ENCODE measurements around the gene NES.
A peak's percentile ranks its signal among the peaks of the same experiment; 100 is the strongest.
"Not testable (repeated sequence)": the region's sequence is repeated elsewhere in the genome, so short reads cannot be mapped to it uniquely, and the experiment has no call there.

NES gene

DNA sequence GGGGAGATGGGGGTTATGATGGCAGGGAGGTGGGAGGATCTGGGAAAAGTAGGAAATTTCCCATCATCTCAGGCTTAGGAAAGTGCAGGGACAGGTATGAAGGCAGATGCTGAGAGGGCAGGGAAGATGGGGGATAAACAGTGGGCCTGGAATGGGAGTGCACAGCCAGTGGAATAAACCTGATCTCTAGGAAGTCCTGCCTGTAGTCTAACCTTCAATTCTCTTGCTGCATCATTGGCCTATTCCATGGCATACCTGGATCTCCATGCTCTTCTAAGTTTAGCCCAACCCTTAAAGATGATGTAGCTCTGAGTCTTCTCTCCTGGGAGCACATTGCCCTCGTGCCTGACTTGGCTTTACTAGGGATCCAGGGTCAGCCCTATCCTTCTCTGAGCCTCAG is 32.6 kb downstream of the NES start:
- no peak for DNase-seq (ENCODE audit: low spot score)

DNA sequence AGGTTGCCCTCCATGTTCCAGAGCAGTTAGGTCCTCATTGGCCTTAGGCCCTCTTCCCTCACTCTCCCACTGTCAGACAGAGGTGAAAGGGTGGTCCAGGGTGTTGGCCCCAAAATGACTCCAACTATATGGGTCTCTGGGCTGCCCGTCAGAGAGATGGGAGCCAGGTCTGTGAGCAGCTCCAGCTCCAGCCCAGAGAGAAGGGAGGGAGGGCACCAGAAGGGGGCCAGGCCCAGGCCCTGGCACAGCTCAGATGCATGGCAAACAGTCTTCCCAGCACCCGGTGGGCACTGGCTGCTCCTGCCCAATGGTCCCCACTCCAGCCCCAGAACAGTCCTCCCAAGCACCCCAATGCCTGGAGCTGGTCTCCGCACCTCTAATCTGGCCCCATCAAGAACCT is 33.1 kb downstream of the NES start:
- DNase-seq (ENCODE audit: low spot score) = no peak

DNA sequence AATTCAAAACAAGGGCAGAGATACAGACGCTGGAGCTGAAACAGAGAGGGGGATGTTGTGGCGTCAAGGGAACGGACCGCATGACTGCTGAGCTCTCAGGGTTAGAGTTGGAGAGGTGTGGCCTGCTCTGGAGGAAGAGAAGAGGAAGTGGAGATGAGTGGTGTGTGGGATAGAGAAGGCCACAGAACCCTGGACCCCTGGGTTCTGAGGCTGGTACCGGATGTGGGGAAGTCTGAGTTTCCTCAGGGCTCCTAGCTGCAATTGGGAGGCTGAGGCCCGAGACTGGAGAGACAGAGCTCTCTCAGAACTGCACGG is 33.5 kb downstream of the NES start:
- DNase-seq (ENCODE audit: low spot score) = peak; percentile 54

DNA sequence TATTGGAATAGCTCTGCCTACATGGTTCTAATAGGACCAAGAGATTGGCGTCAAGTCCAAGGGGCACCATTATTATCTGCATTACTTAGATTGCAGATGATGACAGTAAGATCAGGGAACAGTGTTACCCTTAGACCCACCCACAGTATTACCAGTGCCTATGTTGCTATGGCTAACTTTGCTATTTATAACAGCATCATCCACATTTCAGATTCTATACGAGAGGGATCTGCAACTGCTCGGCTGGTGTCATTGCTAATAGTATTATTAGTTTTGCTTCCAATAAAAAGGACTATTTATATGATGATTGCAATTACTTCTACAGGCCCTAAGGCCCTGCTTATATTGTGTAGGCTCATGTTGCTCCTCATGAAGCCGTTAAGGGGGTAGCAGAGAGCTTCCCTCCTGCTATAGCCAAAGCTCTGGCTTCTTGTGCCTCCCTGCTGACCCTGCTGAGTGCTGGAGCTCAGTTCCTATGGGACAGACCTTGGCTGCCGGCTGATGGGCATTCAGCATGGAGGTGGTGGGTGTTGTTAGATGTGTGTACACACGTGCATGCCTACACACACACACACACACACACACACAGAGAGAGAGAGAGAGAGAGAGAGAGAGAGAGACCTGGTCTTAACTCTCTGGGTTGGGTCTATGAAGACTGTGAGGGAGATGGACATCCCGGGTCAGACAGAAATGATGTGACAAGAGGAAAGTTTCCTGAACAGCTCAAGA is 34.0 kb downstream of the NES start:
- DNase-seq (ENCODE audit: low spot score) = no peak

DNA sequence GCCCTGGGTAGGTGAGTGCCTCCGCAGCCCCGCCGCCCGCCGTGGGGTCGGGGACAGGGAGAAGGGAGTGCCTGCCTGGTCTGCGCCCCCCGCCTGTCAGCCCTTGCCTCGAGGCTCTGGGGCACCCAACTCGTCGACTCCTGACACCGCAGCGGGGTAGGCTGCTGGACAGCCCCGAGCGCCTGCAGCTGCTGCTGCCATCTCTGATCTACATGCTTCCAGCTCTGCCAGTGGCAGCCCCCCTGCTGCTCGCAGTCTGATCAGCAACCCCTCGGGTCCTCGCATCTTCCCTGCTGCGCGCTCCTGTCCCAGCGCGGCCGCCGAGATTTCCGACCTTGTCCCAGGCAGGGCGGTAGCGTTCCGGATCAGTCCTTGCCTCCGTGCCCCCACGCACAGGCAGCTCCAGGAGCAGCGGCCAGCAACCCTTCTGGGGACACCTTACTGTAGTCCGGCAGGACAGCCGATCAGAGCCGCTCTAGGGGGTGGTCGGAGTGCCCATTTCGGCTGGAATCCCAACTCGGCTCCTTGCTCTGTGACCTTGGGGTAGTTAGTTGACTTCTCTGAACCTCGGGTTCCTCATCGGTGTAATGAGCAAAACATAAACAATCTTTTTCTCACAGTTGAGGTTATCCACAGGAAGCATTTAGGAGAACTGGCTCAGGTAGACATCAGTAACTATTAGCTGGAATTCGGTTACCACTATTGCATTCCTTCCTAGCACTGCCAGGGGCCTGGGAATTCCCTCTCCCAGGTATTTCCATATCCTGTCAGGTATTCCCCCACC is 34.8 kb downstream of the NES start:
- DNase-seq (ENCODE audit: low spot score) = no peak

DNA sequence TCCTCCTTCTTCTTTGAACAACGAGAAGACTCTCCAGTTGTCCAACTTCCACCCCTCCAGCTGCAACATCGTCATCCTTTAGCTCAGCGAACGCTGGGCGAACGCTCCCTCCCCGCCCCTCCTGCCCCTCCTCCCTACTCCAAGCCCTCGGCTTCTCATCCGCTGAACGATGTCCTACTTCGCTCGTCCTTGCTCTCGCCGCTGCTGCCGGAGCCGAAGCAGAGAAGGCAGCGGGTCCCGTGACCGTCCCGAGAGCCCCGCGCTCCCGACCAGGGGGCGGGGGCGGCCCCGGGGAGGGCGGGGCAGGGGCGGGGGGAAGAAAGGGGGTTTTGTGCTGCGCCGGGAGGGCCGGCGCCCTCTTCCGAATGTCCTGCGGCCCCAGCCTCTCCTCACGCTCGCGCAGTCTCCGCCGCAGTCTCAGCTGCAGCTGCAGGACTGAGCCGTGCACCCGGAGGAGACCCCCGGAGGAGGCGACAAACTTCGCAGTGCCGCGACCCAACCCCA is 35.4 kb downstream of the NES start, which contains the start of gene BCAN:
TSS of gene BCAN (plus strand) at position 357 of the 504 bp plus-strand sequence. CDS start 3,938 bp downstream, outside the sequence.
- DNase-seq (ENCODE audit: low spot score) = no peak

DNA sequence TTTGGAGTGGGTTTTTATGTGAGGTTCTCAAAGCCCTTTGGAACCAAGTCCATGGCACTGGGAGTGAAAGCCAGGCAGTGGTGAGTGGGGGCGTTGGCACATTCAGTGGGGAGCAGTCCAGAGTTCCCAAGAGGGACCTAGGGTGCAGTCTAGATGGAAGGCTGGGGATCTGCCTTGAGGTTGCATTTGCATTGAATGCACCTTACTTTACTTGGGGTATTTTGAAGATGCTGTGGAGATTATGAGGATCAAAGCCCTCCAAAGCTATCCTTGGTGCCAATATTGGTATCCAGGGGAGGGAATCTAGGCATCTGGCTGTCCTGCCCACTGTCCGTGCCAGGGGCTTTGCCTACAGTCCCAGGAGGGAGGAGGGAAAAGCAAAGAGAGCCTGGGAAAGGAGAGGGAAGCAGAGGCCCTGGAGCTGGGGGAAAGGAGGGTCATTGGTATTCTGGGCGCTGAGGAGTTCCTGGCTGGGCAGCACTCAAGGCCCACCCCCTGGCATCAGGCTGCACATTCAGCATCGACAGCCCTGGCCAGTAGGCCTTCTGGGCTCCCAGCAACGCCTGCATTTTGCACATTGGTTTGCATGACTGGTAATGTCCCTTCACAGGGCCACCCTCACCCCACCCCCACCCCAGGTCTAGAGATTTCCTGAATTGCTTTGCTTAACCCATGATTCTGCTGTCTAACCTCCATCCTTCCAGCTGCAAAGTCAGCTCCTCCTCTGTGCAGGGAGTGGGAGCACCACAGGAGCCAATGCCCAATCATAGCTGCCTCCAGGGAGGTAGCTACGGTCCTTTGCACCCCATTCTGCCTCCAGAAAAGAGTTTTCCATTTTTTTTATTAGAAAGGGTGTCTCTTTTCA is 36.1 kb downstream of the NES start:
- no peak for DNase-seq (ENCODE audit: low spot score)

DNA sequence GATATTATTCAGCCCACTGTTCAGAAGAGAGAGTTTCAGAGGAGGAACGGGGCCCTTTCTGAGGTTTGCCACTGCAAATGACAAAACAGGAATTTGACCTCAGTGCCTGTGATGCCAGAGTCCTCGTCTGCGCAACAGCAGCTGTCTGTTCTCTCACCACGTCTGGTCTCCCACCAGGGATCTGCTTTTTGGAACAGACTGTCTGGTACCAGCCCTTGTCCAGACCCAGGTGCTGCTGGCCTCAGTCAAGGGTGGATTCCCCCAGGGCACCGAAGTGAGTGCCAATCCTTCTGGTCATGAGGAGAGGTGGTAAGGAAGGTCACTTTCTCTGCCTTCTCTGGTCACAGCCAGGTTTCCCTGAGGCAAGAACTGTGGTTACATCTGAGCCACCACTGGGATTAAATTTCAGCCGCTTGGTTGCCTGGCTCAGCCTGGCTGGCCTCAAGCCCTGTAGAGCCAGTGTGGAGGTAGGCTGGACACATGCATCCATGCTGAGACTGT is 37.6 kb downstream of the NES start:
- no peak for DNase-seq (ENCODE audit: low spot score)

DNA sequence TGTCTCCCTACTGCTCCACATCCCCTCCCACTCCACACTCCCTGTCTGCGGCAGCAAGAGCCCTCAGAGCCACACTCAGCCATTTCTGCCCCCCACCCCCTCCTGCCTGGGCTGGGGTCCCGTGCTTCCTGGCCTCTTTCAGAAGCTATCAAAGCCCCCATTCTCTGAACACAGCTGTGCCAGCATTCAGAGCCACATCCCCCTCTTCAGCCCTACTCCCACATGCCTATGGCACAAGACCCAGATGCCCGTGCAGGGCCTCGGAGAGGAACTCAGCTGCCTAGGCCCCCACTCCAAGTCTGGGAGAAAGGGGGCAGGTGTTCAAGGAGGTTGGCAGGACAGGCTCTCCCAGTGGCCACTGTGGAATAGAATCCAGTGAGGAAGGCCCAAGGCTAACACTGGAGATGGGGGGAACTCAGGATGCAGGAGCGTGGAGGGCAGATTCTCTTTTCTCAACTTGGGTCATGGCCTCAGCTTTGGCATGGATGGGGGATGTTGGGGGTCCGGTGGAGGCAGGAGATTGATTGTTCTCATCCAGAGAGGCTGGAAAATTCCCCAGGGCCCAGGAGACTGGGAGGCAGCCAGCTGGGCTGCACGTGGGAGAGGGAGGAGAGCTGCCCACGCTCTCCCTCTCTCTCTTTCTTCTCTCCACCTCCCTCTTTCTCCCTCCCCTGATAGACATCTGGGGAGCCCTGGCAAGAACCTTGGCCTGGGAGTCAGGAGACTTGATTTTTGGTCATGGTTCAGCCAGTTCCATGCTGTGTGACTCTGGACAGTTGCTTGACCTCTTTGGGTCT is 38.8 kb downstream of the NES start:
- no peak for DNase-seq (ENCODE audit: low spot score)

DNA sequence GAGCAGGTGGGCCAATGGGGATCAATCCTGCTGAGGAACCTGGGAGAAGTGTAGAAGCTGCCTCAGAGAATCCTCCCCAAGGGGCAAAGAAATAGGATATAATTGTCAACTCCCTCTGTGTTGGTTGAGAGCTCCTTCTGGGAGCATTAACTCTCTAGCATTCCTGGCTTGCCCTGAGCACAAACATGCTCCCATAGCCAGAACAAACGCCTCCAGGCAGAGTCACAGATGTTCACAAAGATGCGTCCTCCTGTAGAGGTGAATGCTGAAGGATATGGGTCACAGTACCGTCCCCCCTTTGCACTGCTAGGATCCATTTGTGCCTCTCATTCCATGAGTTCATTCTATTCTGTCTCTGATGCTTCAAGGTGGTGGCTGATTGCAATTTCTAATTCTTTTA is 44.9 kb downstream of the NES start:
- DNase-seq (ENCODE audit: low spot score) = no peak

DNA sequence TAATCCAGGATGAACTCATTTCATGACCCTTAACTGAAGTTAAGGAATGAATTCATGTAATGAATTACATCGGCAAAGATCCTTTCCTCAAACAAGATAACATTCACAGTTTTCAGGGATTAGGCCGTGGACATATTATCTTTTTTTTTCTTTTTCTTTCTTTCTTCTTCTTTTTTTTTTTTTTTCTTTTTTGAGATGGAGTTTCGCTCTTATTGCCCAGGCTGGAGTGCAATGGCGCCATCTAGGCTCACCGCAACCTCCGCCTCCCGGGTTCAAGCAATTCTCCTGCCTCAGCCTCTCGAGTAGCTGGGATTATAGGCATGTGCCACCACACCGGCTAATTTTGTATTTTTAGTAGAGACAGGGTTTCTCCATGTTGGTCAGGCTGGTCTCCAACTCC is 46.1 kb downstream of the NES start:
- not testable (repeated sequence) for DNase-seq (ENCODE audit: low spot score)

DNA sequence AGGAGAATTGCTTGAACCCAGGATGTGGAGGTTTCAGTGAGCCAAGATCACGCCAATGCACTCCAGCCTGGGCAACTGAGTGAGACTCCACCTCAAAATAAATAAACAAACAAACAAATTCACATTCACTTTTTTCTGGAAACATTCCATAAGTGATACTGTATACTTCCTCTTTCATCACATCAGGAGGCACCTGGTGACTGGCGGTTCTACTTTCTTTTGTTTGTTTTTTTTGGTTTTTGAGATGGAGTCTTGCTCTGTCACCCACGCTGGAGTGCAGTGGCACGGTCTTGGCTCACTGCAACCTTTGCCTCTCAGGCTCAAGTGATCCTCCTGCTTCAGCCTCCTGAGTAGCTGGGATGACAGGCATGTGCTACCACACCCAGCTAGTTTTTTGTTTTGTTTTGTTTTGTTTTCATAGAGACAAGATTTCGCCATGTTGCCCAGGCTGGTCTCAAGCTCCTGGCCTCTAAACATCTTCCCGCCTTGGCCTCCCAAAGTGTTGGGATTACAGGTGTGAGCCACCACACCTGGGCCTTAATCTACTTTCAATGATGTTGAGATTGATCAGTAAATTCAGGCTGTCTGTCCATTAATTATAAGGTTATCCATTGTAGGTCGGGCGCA is 47.3 kb downstream of the NES start:
- no peak for DNase-seq (ENCODE audit: low spot score)

DNA sequence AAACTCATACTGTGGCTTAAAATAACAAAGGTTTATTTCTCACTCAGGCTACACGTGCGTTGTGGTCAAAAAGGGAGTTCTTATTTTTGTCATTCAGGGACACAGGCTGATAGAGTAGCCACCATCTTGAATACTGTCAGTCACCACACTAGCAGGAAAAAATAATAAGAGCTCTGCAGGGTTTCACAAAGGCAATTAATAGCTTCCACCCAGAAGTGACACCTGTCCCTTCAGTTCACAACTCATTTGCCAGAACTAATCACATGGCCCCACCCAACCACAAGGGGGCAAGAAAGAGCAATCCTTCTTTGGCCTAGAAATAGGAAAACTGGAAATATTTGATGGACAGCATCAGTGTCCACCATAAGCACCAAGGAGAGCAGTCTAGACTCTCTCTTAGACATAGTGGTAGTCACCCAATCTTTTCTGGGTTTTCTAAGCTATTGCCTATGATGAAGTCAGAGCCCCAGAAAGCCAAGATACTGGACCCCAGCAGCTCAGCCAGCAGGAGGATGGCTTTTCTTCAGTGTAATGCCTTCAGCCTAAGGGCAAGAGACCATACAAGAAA is 49.8 kb downstream of the NES start:
- DNase-seq (ENCODE audit: low spot score) = peak; percentile 32

DNA sequence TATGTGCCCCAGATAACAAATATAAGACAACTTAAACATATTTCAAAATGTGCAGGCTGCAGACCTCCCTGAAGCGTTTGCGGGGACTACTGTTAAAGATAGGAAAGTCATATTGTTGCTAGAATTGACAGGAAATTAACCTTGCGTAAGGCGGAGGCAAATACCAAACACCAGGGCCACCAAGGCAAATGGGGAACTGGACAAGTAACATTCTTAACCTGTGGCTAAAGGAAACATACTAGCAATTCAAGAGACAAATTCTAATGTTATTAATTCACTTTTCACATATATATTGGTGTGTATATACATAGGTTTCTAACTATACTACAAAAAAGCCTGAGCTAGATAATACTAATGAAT is 51.1 kb downstream of the NES start:
- no peak for DNase-seq (ENCODE audit: low spot score)

DNA sequence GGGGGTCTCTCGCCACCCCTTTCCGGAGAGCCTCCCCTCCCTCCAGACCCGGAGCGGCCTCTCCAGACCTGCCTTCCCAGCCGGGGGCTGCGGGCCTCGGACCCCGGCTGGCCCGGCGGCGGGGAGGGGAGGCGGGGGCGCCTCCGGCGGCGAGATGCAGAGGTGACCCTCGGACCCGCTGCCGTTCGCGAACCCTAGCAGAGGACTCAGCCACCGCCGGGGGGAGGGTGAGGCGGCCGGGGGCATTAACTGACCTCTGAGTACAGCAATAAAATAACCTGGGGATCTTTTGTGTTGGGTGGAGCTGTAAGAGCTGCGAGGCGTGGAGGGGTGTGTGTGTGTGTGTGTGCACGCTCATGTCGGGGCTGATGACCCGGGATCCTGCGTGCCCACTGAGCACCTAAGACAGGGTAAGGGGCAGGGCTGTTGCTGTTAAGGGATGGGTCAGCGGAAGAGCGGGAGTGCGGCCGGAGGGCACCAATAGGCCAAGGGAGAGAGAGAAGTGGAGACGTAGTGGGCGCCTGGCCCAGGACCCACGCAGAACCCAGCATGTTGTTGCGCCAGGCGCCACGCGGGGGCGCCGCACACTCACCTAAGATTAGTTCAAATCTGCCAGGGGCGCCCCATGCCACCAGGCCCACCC is 51.6 kb downstream of the NES start:
- DNase-seq (ENCODE audit: low spot score) = peak; percentile 38

DNA sequence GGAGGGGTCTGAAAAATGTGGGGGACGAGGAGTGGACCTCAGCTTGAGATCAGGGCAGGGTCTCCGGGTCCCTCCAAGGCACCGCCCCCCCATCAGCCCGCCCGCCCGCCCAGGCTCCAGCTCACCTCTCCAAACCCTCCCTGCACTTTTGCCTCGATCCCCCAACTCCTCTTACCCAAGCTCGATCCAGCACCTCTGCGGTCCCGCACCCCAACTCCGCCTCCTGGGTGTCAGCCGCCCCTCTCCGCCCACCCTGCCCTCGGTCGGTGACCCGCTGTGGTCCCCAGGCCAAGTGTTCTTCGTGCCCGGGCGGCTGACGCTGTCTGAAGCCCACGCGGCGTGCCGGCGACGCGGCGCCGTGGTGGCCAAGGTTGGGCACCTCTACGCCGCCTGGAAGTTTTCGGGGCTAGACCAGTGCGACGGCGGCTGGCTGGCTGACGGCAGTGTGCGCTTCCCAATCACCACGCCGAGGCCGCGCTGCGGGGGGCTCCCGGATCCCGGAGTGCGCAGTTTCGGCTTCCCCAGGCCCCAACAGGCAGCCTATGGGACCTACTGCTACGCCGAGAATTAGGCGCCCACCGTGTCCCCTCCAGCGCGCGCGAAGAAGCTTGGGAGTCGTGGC is 52.3 kb downstream of the NES start:
- DNase-seq (ENCODE audit: low spot score) = no peak

DNA sequence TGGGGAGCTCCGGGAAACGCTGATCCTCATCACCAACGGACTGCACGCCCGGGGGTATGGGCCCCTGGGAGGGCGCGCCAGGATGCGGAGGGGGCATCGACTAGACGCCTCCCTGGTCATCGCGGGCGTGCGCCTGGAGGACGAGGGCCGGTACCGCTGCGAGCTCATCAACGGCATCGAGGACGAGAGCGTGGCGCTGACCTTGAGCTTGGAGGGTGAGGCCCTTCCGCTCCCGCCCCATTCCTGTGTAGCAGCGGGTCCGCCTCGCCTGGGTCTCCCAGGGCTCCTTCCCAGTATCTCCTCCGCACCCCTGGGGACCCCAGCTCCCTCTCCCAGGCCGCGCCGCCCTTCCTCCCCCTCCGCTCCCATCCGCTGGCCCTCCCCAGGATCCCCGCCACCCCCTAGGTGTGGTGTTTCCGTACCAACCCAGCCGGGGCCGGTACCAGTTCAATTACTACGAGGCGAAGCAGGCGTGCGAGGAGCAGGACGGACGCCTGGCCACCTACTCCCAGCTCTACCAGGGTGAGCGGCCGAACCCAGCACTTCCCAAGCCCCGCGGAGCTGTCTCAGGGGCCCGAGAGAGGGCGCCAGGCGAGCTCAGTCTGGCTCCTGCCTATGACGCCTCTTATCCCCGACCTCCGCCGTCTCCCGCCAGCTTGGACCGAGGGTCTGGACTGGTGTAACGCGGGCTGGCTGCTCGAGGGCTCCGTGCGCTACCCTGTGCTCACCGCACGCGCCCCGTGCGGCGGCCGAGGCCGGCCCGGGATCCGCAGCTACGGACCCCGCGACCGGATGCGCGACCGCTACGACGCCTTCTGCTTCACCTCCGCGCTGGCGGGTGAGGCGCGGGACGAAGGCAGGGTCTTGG is 53.0 kb downstream of the NES start:
- DNase-seq (ENCODE audit: low spot score) = no peak

DNA sequence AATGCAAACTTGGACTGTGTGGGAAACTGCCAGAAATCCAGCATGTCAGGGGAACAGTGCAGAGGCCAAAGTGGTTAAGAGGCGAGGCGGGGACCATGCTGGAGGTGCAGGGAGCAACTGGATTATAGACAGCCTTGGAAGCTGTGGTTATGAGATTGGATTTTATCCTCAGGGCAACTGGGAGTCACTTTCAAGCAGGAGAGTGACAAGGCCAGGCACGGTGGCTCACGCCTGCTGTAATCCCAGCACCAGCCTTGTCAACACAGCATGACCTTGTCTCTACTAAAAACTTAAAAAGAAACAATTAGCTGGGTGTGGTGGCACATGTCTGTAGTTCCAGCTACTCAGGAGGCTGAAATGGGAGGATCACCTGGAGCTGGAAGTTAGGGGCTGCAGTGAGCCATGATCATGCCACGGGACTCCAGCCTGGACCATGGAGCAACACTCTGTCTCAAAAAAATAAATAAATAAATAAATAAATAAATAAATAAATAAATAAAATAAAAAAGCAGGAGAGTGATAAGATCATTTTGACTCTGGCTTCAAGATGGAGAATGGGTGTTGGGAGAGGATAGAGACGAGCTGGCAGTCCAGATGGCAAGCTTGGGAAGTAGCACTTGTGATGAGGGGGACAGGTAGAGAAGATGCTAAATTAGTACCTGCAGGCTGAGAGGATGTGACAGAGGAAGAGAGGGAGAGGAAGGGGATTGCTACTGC is 54.5 kb downstream of the NES start:
- DNase-seq (ENCODE audit: low spot score) = no peak

Data from activated CD4-positive, alpha-beta T cell treated with anti-CD3 and anti-CD28 coated beads, Interleukin-2, Interleukin-4, amounts not matched to agents 100 ng/mL and 50 ng/mL, durations not matched to agents 16 hours and 8 hours (primary cell).